BJ (cell line): Measurements from ENCODE around the gene CTNNA2. TPM values are rescaled to one million over a fixed set of nuclear protein-coding genes. Genes with fewer than 3 reads are reported as not detected.

ENCODE experiments used
- CTCF ChIA-PET: fragments of 350-600 bp; formaldehyde crosslinking; extraction: SDS; loops from one replicate; lab custom pipeline; 2021; ENCODE audit warnings: antibody characterized with exemption, inconsistent platforms; lab: Yijun Ruan, JAX
- POLR2A ChIA-PET: fragments of 300-600 bp; sonication (Branson Sonifier 250); formaldehyde crosslinking; extraction: SDS; loops from one replicate; lab custom pipeline; 2021; ENCODE audit warnings: antibody characterized with exemption; lab: Charles Lee
- DNase-seq: peaks from one replicate; pipeline ENCODE4 v3.0.0-alpha.2; 2011; ENCODE audit warnings: low read depth
- H3K27me3 ChIP-seq: 2 replicates; pipeline ENCODE4 v1.6.0; 2011; ENCODE audit warnings: low read length; ENCODE audit not compliant: control insufficient read depth, insufficient read depth
- H3K36me3 ChIP-seq: 2 replicates; pipeline ENCODE4 v1.5.1; 2011; ENCODE audit warnings: low read length; ENCODE audit not compliant: control insufficient read depth, insufficient read depth
- H3K4me3 ChIP-seq: 2 replicates; pipeline ENCODE4 v1.5.1; 2011; ENCODE audit warnings: low read depth, mild to moderate bottlenecking, control low read depth, low read length
- CTCF ChIP-seq: IDR thresholded peaks from 2 replicates; pipeline ENCODE4 v1.5.1; 2011; ENCODE audit warnings: low read depth, mild to moderate bottlenecking, control low read depth, inconsistent platforms, low read length, moderate library complexity; ENCODE audit not compliant: insufficient read depth
- polyA plus RNA-seq: library from polyadenylated mRNA; depleted of rRNA; stranded (reverse); fragments of >200 nt; gene quantifications from 2 replicates; pipeline ENCODE4 v1.2.3, GENCODE V29; 2011

Gene CTNNA2
- polyA plus RNA-seq, 1 experiment, result not detected

DNA sequence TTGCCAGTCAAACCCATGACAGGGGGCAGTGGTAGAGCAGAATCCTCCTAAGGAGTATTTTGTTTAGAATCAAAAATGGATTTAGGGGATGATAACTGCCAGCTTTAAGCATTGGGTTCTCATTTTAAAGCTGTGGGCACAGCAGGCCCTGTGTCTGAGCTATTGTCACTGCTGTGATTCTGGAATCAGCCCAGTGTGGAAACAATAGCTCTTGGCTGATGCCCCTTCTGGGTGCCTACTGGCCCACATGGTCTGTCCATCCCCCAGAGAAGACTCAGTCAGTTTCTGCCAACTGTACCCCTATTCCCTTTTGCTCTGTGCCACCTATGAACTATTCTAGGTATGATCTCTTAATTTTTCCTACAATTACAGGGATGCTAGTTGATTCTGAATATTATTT lies 883.4 kb downstream of the CTNNA2 start:
- Histone ChIP-seq H3K36me3 (no peaks in the 10 kb centered on the region), H3K27me3 (no peaks in the 10 kb centered on the region), H3K4me3 (no peak overlapping the region)
- ChIA-PET POLR2A (no interaction called here), CTCF (interaction anchor here (0.6 to 0.9 kb wide), 2 partner anchors 12 to 16 kb away, joined by 3 read pairs; no protein-coding TSS in a partner anchor)
- DNase-seq, result no peak
- TF ChIP-seq CTCF, result no peak

DNA sequence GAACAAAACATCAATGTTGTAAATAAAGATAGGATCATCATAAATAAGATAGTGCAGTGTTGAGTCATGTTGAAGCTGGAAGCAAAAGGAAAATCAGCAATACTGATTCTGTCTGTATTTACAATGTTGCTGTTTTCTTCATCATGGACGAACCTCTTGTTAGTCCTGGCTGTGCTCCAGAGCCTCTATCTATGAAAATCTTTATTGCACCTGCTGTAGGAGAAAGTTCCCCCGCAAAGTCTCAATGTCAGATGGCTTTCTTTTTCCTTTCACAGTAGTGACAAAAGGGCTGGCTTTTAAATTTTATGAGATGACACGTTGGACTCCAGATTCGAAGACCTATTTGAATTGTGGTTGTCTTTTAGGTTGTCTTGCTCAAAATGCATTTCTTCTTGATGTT lies 890.2 kb downstream of the CTNNA2 start:
- Histone ChIP-seq H3K27me3 (no peaks in the 10 kb centered on the region), H3K4me3 (no peak overlapping the region), H3K36me3 (no peaks in the 10 kb centered on the region)
- POLR2A ChIA-PET, result no interaction called here
- CTCF ChIA-PET, result no interaction called here
- no peak for TF ChIP-seq CTCF
- DNase-seq, result no peak

DNA sequence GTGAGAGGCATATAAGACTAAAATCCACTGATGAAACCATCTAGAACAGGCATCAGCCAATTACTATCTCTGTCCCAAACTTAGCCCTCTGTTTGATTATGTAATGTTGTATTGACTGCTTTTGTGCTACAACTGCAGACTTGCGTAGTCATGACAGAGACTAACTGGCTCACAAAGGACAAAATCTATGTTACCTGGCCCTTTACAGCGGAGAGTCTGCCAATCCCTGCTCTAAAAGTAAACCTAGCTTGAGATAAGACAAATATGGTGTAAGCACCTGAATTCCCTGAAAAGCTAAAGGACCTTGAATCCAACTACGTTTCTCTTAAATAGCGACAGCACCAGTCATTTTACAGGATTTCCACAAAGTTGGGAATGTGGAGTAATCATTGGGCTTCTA lies 894.5 kb downstream of the CTNNA2 start:
- Histone ChIP-seq H3K27me3 (no peaks in the 10 kb centered on the region), H3K4me3 (no peak overlapping the region), H3K36me3 (no peaks in the 10 kb centered on the region)
- CTCF ChIA-PET, result no interaction called here
- TF ChIP-seq CTCF, result no peak
- POLR2A ChIA-PET, result no interaction called here
- DNase-seq, result no peak

- ChIA-PET POLR2A (no interaction called here), CTCF (no interaction called here)
- Histone ChIP-seq H3K36me3 (no peaks in the 10 kb centered on the region), H3K27me3 (no peaks in the 10 kb centered on the region), H3K4me3 (no peak overlapping the region)
- no peak for TF ChIP-seq CTCF
- DNase-seq, result no peak
Observed at GRCh38 chr2:80410346-80410745, 897.5 kb downstream of the CTNNA2 start.

GRCh38 chr2:80413136-80413535 lies 900.3 kb downstream of the CTNNA2 start:
- ChIA-PET CTCF (no interaction called here), POLR2A (no interaction called here)
- no peak for DNase-seq
- TF ChIP-seq CTCF, result no peak
- H3K36me3 ChIP-seq, result no peaks in the 10 kb centered on the region
- no peak overlapping the region for H3K4me3 ChIP-seq
- H3K27me3 ChIP-seq, result no peaks in the 10 kb centered on the region
